ENCODE data around the gene NECAB2.

- TF ChIP-seq CTCF (optimal IDR thresholded peaks at IDR 0.05 in 1 of 3, IDR thresholded peaks at IDR 0.05 in 1 of 3, conservative IDR thresholded peaks at IDR 0.05 in 1 of 3; ENCODE audit: extremely low read depth in 1 of 3, insufficient read depth in 2 of 3, low read length in 3 of 3) (no peak), EZH2 (IDR thresholded peaks at IDR 0.05; ENCODE audit: low read length) (no peak)
Observed at GRCh38 chr16:84007965-84008364, 39.9 kb downstream of the NECAB2 start.

Measured in keratinocyte (primary cell).